ENCODE measurements around the gene KLF9. TPM values are rescaled to one million over a fixed set of nuclear protein-coding genes. Genes with fewer than 3 reads are reported as not detected.

Gene KLF9
- total RNA-seq, 2 experiments from 2014 or later = 11.3 to 12.8 TPM

DNA sequence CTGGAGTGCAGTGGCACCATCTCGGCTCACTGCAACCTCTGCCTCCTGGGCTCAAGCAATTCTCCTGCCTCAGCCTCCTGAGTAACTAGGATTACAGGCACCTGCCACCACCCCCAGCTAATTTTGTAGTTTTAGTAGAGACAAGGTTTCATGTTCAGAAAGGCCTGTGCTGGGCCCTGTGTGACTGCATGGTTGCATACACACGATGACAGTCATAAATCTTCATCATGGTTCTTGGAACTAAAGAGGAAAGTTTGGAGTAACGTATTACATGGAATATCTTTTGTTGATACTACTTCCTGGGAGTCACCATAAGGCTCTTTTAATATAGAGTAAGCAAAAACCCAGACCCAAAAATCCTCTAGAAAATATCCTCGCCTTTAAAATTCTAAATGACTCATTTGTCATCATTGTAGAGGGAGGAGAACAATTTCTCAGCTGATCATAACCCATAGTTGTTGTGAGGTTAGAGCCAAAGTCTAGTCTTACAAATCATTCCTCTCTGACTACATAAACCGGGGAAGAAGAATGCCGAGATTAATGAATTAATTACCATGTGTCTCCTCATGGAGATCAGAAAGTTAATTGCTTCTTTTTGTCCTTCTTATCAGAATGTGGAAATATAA lies 47.0 kb downstream of the KLF9 start:
- no peaks in the 10 kb centered on the region for H3K4me1 Mint-ChIP-seq
- ChIA-PET POLR2A (no interaction called here), CTCF (no interaction called here)
- no peak overlapping the region for H3K27ac Mint-ChIP-seq
- peaks cover 11% of the 10 kb centered on the region for H3K36me3 Mint-ChIP-seq (ENCODE audit: low read depth)
- DNase-seq = no peak
- H3K9me3 Mint-ChIP-seq = peaks cover 4% of the 10 kb centered on the region
- H3K27me3 Mint-ChIP-seq = no peaks in the 10 kb centered on the region
- H3K4me3 Mint-ChIP-seq = no peak overlapping the region

DNA sequence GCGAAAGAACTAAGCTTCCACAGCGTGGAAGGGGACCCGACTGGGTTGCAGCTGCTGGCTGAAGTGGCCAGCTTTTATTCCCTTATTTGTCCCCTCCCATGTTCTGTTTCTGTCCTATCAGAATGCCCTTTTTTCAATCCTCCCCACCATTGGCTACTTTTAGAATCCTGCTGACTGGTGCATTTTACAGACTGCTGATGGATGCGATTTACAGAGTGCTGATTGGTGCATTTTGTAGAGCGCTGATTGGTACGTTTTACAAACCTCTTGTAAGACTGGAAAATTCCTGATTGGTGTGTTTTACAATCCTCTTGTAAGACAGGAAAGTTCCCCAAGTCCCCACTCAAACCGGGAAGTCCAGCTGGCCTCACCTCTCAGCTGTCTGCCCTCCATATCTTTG lies 50.7 kb downstream of the KLF9 start:
- peaks cover 4% of the 10 kb centered on the region for H3K9me3 Mint-ChIP-seq
- DNase-seq = no peak
- ChIA-PET CTCF (interaction anchor here (0.7 kb wide), 2 partner anchors 213 to 1329 kb away, joined by 4 to 6 read pairs; no protein-coding TSS in a partner anchor), POLR2A (interaction anchor here (0.7 kb wide), 1 partner anchor 633 kb away, joined by 6 read pairs; no protein-coding TSS in a partner anchor)
- no peak overlapping the region for H3K4me3 Mint-ChIP-seq
- no peaks in the 10 kb centered on the region for H3K27me3 Mint-ChIP-seq
- no peaks in the 10 kb centered on the region for H3K4me1 Mint-ChIP-seq
- H3K27ac Mint-ChIP-seq = no peak overlapping the region
- H3K36me3 Mint-ChIP-seq (ENCODE audit: low read depth) = peaks cover 13% of the 10 kb centered on the region

DNA sequence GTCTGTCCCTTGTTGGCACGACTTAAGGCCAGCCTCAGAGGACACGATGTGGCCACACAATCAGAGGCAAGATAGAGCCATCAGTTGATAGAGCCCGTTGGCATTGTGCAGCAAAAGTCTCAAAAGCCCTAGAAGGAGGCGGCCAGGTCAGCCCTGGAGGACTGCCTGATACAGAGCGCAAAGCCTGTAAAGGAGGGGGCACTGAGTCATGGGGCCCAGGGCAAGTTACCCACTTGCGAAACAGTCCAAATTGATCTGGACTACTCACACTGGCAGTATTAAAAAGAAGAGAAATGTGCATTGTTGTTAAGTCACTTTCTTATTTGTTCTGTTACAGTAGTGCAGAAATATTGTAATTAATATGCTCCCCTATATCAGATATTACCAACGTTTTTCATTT lies 51.5 kb downstream of the KLF9 start:
- H3K4me1 Mint-ChIP-seq = no peaks in the 10 kb centered on the region
- DNase-seq = no peak
- peaks cover 13% of the 10 kb centered on the region for H3K36me3 Mint-ChIP-seq (ENCODE audit: low read depth)
- POLR2A ChIA-PET = no interaction called here
- CTCF ChIA-PET = no interaction called here
- no peaks in the 10 kb centered on the region for H3K27me3 Mint-ChIP-seq
- no peak overlapping the region for H3K27ac Mint-ChIP-seq
- H3K4me3 Mint-ChIP-seq = no peak overlapping the region
- H3K9me3 Mint-ChIP-seq = peaks cover 4% of the 10 kb centered on the region

DNA sequence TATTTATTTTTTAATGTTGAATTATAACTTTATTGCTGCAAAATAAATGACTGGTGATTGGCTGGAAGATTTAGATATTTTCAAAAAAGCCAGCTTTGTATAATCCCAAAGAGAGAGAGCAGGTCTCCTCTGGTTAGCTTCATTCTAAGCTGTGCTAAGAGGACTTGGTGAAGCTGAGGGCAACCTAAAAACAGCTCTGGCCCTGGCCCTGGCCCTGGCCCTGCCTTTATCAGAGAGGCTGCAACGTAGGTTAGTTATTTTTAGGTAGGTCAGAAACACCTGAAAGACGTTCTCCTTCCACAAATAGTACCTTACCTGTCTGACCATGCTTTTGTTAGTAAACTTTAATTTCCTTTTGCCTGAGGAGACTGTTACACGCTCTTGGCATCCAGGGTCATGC lies 58.7 kb downstream of the KLF9 start:
- Mint-ChIP-seq H3K27ac (no peak overlapping the region), H3K4me1 (no peaks in the 10 kb centered on the region), H3K36me3 (ENCODE audit: low read depth) (peaks cover 4% of the 10 kb centered on the region), H3K4me3 (no peak overlapping the region), H3K27me3 (no peaks in the 10 kb centered on the region), H3K9me3 (no peaks in the 10 kb centered on the region)
- CTCF ChIA-PET = no interaction called here
- POLR2A ChIA-PET = no interaction called here
- DNase-seq = no peak

DNA sequence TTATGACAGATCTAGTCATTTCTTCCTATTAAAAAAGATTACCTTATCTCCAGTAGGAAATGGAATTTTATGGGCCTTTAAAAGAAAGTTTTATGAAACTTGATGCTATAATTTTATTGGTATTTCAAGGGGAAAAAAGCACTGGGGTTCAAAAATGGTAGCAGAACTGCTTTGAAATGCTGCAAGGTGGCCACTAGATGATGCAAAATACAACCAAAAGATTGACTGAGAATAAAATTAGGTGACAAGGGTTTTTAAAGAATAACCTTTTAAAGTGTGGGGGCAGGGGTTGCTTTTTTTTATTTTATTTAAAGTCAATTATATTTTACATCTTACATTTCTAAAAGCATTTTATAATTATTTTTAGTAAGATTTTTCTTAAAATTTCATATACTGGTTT lies 61.7 kb downstream of the KLF9 start:
- Mint-ChIP-seq H3K27ac (peak overlapping the region; percentile 23), H3K36me3 (ENCODE audit: low read depth) (peaks cover 18% of the 10 kb centered on the region)
- no peak for DNase-seq

DNA sequence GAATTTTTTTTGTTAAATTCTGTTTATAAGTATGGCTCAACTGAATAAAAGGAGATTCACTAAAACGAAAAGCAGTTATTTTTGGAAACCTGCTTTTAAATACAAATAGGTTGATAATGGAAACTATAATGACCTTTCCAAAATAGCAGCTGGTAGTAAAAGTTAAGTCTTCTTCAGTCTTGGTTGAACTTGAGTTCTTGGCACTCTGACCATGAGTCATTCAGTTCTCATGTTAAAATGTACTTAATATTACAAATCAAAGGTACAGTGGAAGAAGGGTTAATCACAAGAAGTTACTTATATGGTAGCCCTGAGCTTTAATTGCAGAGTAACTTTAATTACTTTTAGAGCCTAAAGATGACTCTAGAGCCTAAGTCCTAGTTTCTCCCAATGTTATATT lies 62.1 kb downstream of the KLF9 start:
- DNase-seq = no peak
- Mint-ChIP-seq H3K27me3 (no peaks in the 10 kb centered on the region), H3K4me1 (no peaks in the 10 kb centered on the region), H3K36me3 (ENCODE audit: low read depth) (peaks cover 20% of the 10 kb centered on the region), H3K9me3 (no peaks in the 10 kb centered on the region), H3K4me3 (no peak overlapping the region), H3K27ac (no peak overlapping the region)
- POLR2A ChIA-PET = interaction anchor here (1.1 kb wide), 1 partner anchor 250 kb away, joined by 3 read pairs; no protein-coding TSS in a partner anchor
- CTCF ChIA-PET = interaction anchor here (0.6 kb wide), 1 partner anchor 18 kb away, joined by 3 read pairs; no protein-coding TSS in a partner anchor

More for the DNA sequence above, 61.7 kb downstream of the KLF9 start:
- Mint-ChIP-seq H3K27me3 (no peaks in the 10 kb centered on the region), H3K4me3 (no peak overlapping the region), H3K4me1 (no peaks in the 10 kb centered on the region), H3K9me3 (no peaks in the 10 kb centered on the region)
- ChIA-PET CTCF (no interaction called here), POLR2A (interaction anchor here (1.1 kb wide), 1 partner anchor 250 kb away, joined by 3 read pairs; no protein-coding TSS in a partner anchor)

DNA sequence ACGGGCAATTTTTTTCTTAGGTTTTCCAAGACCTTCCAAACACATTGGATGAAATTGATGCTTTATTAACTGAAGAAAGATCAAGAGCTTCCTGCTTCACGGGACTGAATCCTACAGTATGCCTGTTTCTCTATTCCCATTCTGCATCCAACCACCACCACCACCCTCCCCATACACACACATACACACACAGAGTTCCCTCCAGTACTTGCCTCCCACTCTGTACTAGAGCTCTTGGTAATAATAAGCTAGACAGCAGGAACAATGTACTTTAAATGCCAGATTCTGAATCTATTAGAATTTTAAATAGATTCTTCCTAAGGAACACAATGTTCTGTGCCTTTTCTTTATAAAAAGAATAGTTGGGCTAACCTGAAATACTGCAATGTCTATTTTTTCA lies 67.4 kb downstream of the KLF9 start:
- Mint-ChIP-seq H3K4me3 (no peak overlapping the region), H3K36me3 (ENCODE audit: low read depth) (peaks cover 30% of the 10 kb centered on the region), H3K9me3 (no peaks in the 10 kb centered on the region), H3K4me1 (no peaks in the 10 kb centered on the region), H3K27me3 (no peaks in the 10 kb centered on the region), H3K27ac (no peak overlapping the region)
- ChIA-PET POLR2A (no interaction called here), CTCF (no interaction called here)
- DNase-seq = no peak

DNA sequence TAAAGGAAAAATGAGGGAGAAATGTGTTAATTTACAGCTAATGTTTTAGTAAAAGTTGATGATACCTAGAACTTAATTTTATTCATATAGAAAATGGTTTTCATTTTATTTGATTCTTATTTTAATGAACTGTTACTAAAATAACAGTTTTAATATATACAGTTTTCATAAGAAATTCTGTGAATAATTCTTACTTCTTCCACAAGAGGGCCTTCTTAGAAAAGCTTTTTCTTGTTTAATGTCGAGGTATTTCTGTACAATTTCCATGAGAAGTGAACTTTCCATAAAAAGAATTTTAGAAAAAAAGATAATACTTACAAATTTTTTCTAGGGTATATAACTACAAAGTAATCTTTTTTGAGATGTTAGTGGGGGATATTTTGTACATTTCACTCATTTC lies 73.9 kb downstream of the KLF9 start:
- peaks cover 2% of the 10 kb centered on the region for H3K4me1 Mint-ChIP-seq
- no peaks in the 10 kb centered on the region for H3K27me3 Mint-ChIP-seq
- H3K27ac Mint-ChIP-seq = no peak overlapping the region
- H3K9me3 Mint-ChIP-seq = no peaks in the 10 kb centered on the region
- ChIA-PET CTCF (interaction anchor here (0.9 to 2.6 kb wide), 2 partner anchors 8 to 262 kb away, joined by 4 to 10 read pairs; no protein-coding TSS in a partner anchor), POLR2A (interaction anchor here (0.7 kb wide), 1 partner anchor 1296 kb away, joined by 3 read pairs; no protein-coding TSS in a partner anchor)
- no peak for DNase-seq
- H3K36me3 Mint-ChIP-seq (ENCODE audit: low read depth) = peaks cover 18% of the 10 kb centered on the region
- H3K4me3 Mint-ChIP-seq = no peak overlapping the region

Other genes starting within 250 kb of the KLF9 start
- gene SMC5, start 155.7 kb downstream of the KLF9 start, total RNA-seq = 10 to 100 TPM; 36.3 to 44.2 TPM